HL-60/S4 (cell line): ENCODE results near the gene ALDH1A2.
"Not testable (repeated sequence)": the region's sequence is repeated elsewhere in the genome, so short reads cannot be mapped to it uniquely, and the experiment has no call there.

Source experiments
- in situ Hi-C: fragments of 300-500 bp; cut with MboI; formaldehyde crosslinking; loops from 2 replicates; pipeline ENCODE4 v1.14.3; 2022; ENCODE audit warnings: low sequenced_read_pairs

ALDH1A2 gene

GRCh38 chr15:58003810-58004209 lies 61.7 kb downstream of the ALDH1A2 start:
- in situ Hi-C loops = no loop called here

GRCh38 chr15:58002338-58003126 lies 63.0 kb downstream of the ALDH1A2 start:
- in situ Hi-C loops = no loop called here

GRCh38 chr15:57999699-58000098 lies 65.8 kb downstream of the ALDH1A2 start:
- in situ Hi-C loops = not testable (repeated sequence)

GRCh38 chr15:57996561-57996960 lies 69.0 kb downstream of the ALDH1A2 start:
- in situ Hi-C loops = no loop called here

- in situ Hi-C loops = no loop called here
Measured at GRCh38 chr15:57994221-57995049, 71.1 kb downstream of the ALDH1A2 start.

GRCh38 chr15:57993409-57994145 lies 71.9 kb downstream of the ALDH1A2 start:
- in situ Hi-C loops = no loop called here

- in situ Hi-C loops = no loop called here
Measured at GRCh38 chr15:57992761-57993355, 72.7 kb downstream of the ALDH1A2 start.

- in situ Hi-C loops = no loop called here
Measured at GRCh38 chr15:57973534-57973933, 92.0 kb downstream of the ALDH1A2 start.

- in situ Hi-C loops = no loop called here
Measured at GRCh38 chr15:57972864-57973263, 92.6 kb downstream of the ALDH1A2 start.

GRCh38 chr15:57969996-57970395 lies 95.5 kb downstream of the ALDH1A2 start:
- in situ Hi-C loops = no loop called here

- in situ Hi-C loops = no loop called here
Measured at GRCh38 chr15:57969355-57969754, 96.2 kb downstream of the ALDH1A2 start.

GRCh38 chr15:57962887-57963286 lies 102.6 kb downstream of the ALDH1A2 start:
- in situ Hi-C loops = no loop called here

- in situ Hi-C loops = no loop called here
Measured at GRCh38 chr15:57961919-57962318, 103.6 kb downstream of the ALDH1A2 start.

GRCh38 chr15:57957113-57957512 lies 108.4 kb downstream of the ALDH1A2 start:
- in situ Hi-C loops = no loop called here

- in situ Hi-C loops = no loop called here
Measured at GRCh38 chr15:57953874-57954273, 111.6 kb downstream of the ALDH1A2 start.

- in situ Hi-C loops = no loop called here
Measured at GRCh38 chr15:57951328-57951932, 114.1 kb downstream of the ALDH1A2 start.

- in situ Hi-C loops = no loop called here
Measured at GRCh38 chr15:57950381-57950946, 115.0 kb downstream of the ALDH1A2 start.

GRCh38 chr15:57949374-57949943 lies 116.1 kb downstream of the ALDH1A2 start:
- in situ Hi-C loops = no loop called here

- in situ Hi-C loops = no loop called here
Measured at GRCh38 chr15:57948351-57949289, 116.9 kb downstream of the ALDH1A2 start.
